Stimulated activated naive B cell treated with anti-CD40 and anti-IgM and Interleukin-4, amounts not matched to agents 10 μg/mL and 1 μg/mL and 100 μg/mL, for 72 hours (primary cell): ENCODE results near the gene POLR2E.
A peak's percentile ranks its signal among the peaks of the same experiment; 100 is the strongest.

Experiments used
- ATAC-seq, 2 donors: fragments of 150-1000 bp; cut with Tn5 transposase; replicated peaks; 2 replicates each; pipeline ENCODE4 v1.10.0; 2021; ENCODE audit warnings: moderate library complexity in 1 of 2
- DNase-seq: peaks from one replicate; pipeline ENCODE4 v3.0.0; 2021
- H3K27ac Mint-ChIP-seq: one replicate; pipeline ENCODE4 v1.8.0; 2022; ENCODE audit warnings: mild to moderate bottlenecking, mixed read lengths
- H3K27me3 Mint-ChIP-seq, 2 donors: one replicate each; pipeline ENCODE4 v1.8.0; 2022; ENCODE audit warnings: mixed read lengths in 2 of 2
- H3K36me3 Mint-ChIP-seq, 2 donors: one replicate each; pipeline ENCODE4 v1.8.0; 2022; ENCODE audit warnings: mixed read lengths in 2 of 2, mild to moderate bottlenecking in 1 of 2
- H3K4me1 Mint-ChIP-seq, 2 donors: one replicate each; pipeline ENCODE4 v1.8.0; 2022; ENCODE audit warnings: mixed read lengths in 2 of 2, mild to moderate bottlenecking in 1 of 2
- H3K4me3 Mint-ChIP-seq, 2 donors: one replicate each; pipeline ENCODE4 v1.8.0; 2022; ENCODE audit warnings: mild to moderate bottlenecking in 2 of 2, mixed read lengths in 2 of 2, moderate library complexity in 1 of 2
- H3K9me3 Mint-ChIP-seq, 2 donors: one replicate each; pipeline ENCODE4 v1.8.0; 2022; ENCODE audit warnings: mixed read lengths in 2 of 2, mild to moderate bottlenecking in 1 of 2

POLR2E gene

GRCh38 chr19:1055886-1056620 is 39.1 kb downstream of the POLR2E start:
- Mint-ChIP-seq H3K27ac (peak overlapping the region; percentile 49), H3K27me3 (no peaks in the 10 kb centered on the region), H3K4me3 (no peak overlapping the region), H3K4me1 (peaks cover 6 to 12% of the 10 kb centered on the region in 2 donors), H3K36me3 (peaks cover 75 to 78% of the 10 kb centered on the region in 2 donors), H3K9me3 (peaks cover 13 to 20% of the 10 kb centered on the region in 2 donors)
- DNase-seq = no peak
- ATAC-seq = no peak

- Mint-ChIP-seq H3K27me3 (no peaks in the 10 kb centered on the region), H3K36me3 (peaks cover 69 to 79% of the 10 kb centered on the region in 2 donors), H3K27ac (peak overlapping the region; percentile 37), H3K4me1 (peaks cover 6 to 12% of the 10 kb centered on the region in 2 donors), H3K9me3 (peaks cover 13 to 20% of the 10 kb centered on the region in 2 donors), H3K4me3 (no peak overlapping the region)
- ATAC-seq = no peak
- no peak for DNase-seq
Measured at GRCh38 chr19:1055028-1055425, 40.1 kb downstream of the POLR2E start.

GRCh38 chr19:1054102-1055027 is 40.8 kb downstream of the POLR2E start:
- peaks cover 6 to 12% of the 10 kb centered on the region in 2 donors for H3K4me1 Mint-ChIP-seq
- no peak for DNase-seq
- H3K4me3 Mint-ChIP-seq = no peak overlapping the region
- peaks cover 63 to 72% of the 10 kb centered on the region in 2 donors for H3K36me3 Mint-ChIP-seq
- H3K9me3 Mint-ChIP-seq = peaks cover 13 to 20% of the 10 kb centered on the region in 2 donors
- H3K27me3 Mint-ChIP-seq = no peaks in the 10 kb centered on the region
- ATAC-seq = no peak
- peak overlapping the region; percentile 37 for H3K27ac Mint-ChIP-seq

- no peaks in the 10 kb centered on the region for H3K27me3 Mint-ChIP-seq
- no peak overlapping the region for H3K4me3 Mint-ChIP-seq
- H3K4me1 Mint-ChIP-seq = peaks cover 6 to 12% of the 10 kb centered on the region in 2 donors
- peaks cover 58 to 69% of the 10 kb centered on the region in 2 donors for H3K36me3 Mint-ChIP-seq
- DNase-seq (no peak), ATAC-seq (peak; percentile 21 to 35)
- no peak overlapping the region for H3K27ac Mint-ChIP-seq
- peaks cover 13 to 18% of the 10 kb centered on the region in 2 donors for H3K9me3 Mint-ChIP-seq
Measured at GRCh38 chr19:1053176-1054101, 41.7 kb downstream of the POLR2E start.

GRCh38 chr19:1052349-1052975 is 42.7 kb downstream of the POLR2E start:
- Mint-ChIP-seq H3K27me3 (no peaks in the 10 kb centered on the region), H3K36me3 (peaks cover 49 to 59% of the 10 kb centered on the region in 2 donors), H3K4me3 (no peak overlapping the region), H3K9me3 (peaks cover 11 to 12% of the 10 kb centered on the region in 2 donors), H3K4me1 (peaks cover 6 to 12% of the 10 kb centered on the region in 2 donors), H3K27ac (no peak overlapping the region)
- no peak for DNase-seq
- ATAC-seq = peak; percentile 36 to 44

- no peak for DNase-seq
- H3K27me3 Mint-ChIP-seq = no peaks in the 10 kb centered on the region
- no peak for ATAC-seq
- no peak overlapping the region for H3K4me3 Mint-ChIP-seq
- H3K27ac Mint-ChIP-seq = no peak overlapping the region
- H3K36me3 Mint-ChIP-seq = peaks cover 48 to 52% of the 10 kb centered on the region in 2 donors
- peaks cover 7 to 8% of the 10 kb centered on the region in 2 donors for H3K9me3 Mint-ChIP-seq
- peaks cover 6 to 10% of the 10 kb centered on the region in 2 donors for H3K4me1 Mint-ChIP-seq
Measured at GRCh38 chr19:1051791-1052190, 43.4 kb downstream of the POLR2E start.

- Mint-ChIP-seq H3K9me3 (peaks cover under 1 to 2% of the 10 kb centered on the region in 2 donors), H3K27ac (no peak overlapping the region), H3K36me3 (peaks cover 44 to 46% of the 10 kb centered on the region in 2 donors), H3K4me3 (no peak overlapping the region), H3K27me3 (no peaks in the 10 kb centered on the region), H3K4me1 (peaks cover 2 to 8% of the 10 kb centered on the region in 2 donors)
- ATAC-seq (no peak), DNase-seq (no peak)
Measured at GRCh38 chr19:1050989-1051788, 44.0 kb downstream of the POLR2E start.

GRCh38 chr19:1049800-1050199 is 45.4 kb downstream of the POLR2E start:
- no peak for ATAC-seq
- H3K9me3 Mint-ChIP-seq = no peaks in the 10 kb centered on the region
- peaks cover 39 to 40% of the 10 kb centered on the region in 2 donors for H3K36me3 Mint-ChIP-seq
- DNase-seq = no peak
- H3K4me3 Mint-ChIP-seq = no peak overlapping the region
- H3K27me3 Mint-ChIP-seq = no peaks in the 10 kb centered on the region
- peaks cover 2 to 8% of the 10 kb centered on the region in 2 donors for H3K4me1 Mint-ChIP-seq
- H3K27ac Mint-ChIP-seq = no peak overlapping the region

GRCh38 chr19:1049106-1049505 is 46.1 kb downstream of the POLR2E start:
- Mint-ChIP-seq H3K36me3 (peaks cover 39 to 40% of the 10 kb centered on the region in 2 donors), H3K9me3 (no peaks in the 10 kb centered on the region), H3K27me3 (no peaks in the 10 kb centered on the region), H3K27ac (no peak overlapping the region), H3K4me1 (peaks cover 2 to 8% of the 10 kb centered on the region in 2 donors), H3K4me3 (no peak overlapping the region)
- ATAC-seq = no peak
- no peak for DNase-seq

GRCh38 chr19:1047696-1048147 is 47.5 kb downstream of the POLR2E start:
- Mint-ChIP-seq H3K27me3 (no peaks in the 10 kb centered on the region), H3K4me1 (peaks cover 1 to 3% of the 10 kb centered on the region in 2 donors), H3K4me3 (no peak overlapping the region), H3K9me3 (no peaks in the 10 kb centered on the region), H3K27ac (no peak overlapping the region), H3K36me3 (peaks cover 28 to 30% of the 10 kb centered on the region in 2 donors)
- ATAC-seq (no peak), DNase-seq (no peak)

- Mint-ChIP-seq H3K27me3 (no peaks in the 10 kb centered on the region), H3K4me1 (peaks cover 0 to 6% of the 10 kb centered on the region in 2 donors), H3K36me3 (peaks cover 31 to 32% of the 10 kb centered on the region in 2 donors), H3K9me3 (no peaks in the 10 kb centered on the region), H3K27ac (no peak overlapping the region), H3K4me3 (no peak overlapping the region)
- DNase-seq (no peak), ATAC-seq (no peak)
Measured at GRCh38 chr19:1046836-1047695, 48.1 kb downstream of the POLR2E start.

- H3K4me1 Mint-ChIP-seq = peaks cover 3 to 12% of the 10 kb centered on the region in 2 donors
- H3K4me3 Mint-ChIP-seq = no peak overlapping the region
- no peaks in the 10 kb centered on the region for H3K27me3 Mint-ChIP-seq
- H3K9me3 Mint-ChIP-seq = no peaks in the 10 kb centered on the region
- no peak overlapping the region for H3K27ac Mint-ChIP-seq
- DNase-seq = no peak
- ATAC-seq = no peak
- peaks cover 24 to 25% of the 10 kb centered on the region in 2 donors for H3K36me3 Mint-ChIP-seq
Measured at GRCh38 chr19:1046117-1046626, 49.0 kb downstream of the POLR2E start.
